Smooth muscle cell (in vitro differentiated cells): ENCODE measurements around the gene RYR3. TPM values are rescaled to one million over a fixed set of nuclear protein-coding genes. Genes with fewer than 3 reads are reported as not detected.

ENCODE experiments used
- DNase-seq: peaks from one replicate; lab custom pipeline; 2025; ENCODE audit not compliant: unreplicated experiment; lab: John Stamatoyannopoulos, UW
- H2AFZ ChIP-seq: fragments of 200-600 bp; sonication (generic); 2 replicates; pipeline ENCODE4 v1.6.0; 2016; ENCODE audit warnings: antibody characterized with exemption, low read depth, mild to moderate bottlenecking
- H3F3A ChIP-seq: fragments of 200-600 bp; sonication (generic); 2 replicates; pipeline ENCODE4 v1.6.0; 2017; ENCODE audit warnings: antibody characterized with exemption, low read depth
- H3K27ac ChIP-seq: fragments of 200-600 bp; sonication (generic); 2 replicates; pipeline ENCODE4 v1.5.1; 2016; ENCODE audit warnings: low read depth, mild to moderate bottlenecking
- H3K27me3 ChIP-seq: fragments of 200-600 bp; sonication (generic); 2 replicates; pipeline ENCODE4 v1.6.1; 2016; ENCODE audit warnings: low read depth, mild to moderate bottlenecking
- H3K36me3 ChIP-seq: fragments of 200-600 bp; sonication (generic); 2 replicates; pipeline ENCODE4 v1.5.1; 2016; ENCODE audit warnings: low read depth
- H3K4me1 ChIP-seq: fragments of 200-600 bp; sonication (generic); 2 replicates; pipeline ENCODE4 v1.5.1; 2016; ENCODE audit warnings: low read depth
- H3K4me2 ChIP-seq: fragments of 200-600 bp; sonication (generic); 2 replicates; pipeline ENCODE4 v1.6.0; 2016; ENCODE audit warnings: mild to moderate bottlenecking
- H3K4me3 ChIP-seq: fragments of 200-600 bp; sonication (generic); 2 replicates; pipeline ENCODE4 v1.5.1; 2016; ENCODE audit warnings: mild to moderate bottlenecking
- H3K79me2 ChIP-seq: fragments of 200-600 bp; sonication (generic); 2 replicates; pipeline ENCODE4 v1.6.0; 2016; ENCODE audit warnings: low read depth, mild to moderate bottlenecking
- H3K9ac ChIP-seq: fragments of 200-600 bp; sonication (generic); 2 replicates; pipeline ENCODE4 v1.6.0; 2016; ENCODE audit warnings: low read depth
- H3K9me3 ChIP-seq: fragments of 200-600 bp; sonication (generic); replicated peaks from 2 replicates; pipeline ENCODE4 v1.5.1; 2016; ENCODE audit warnings: low read depth
- H4K20me1 ChIP-seq: fragments of 200-600 bp; sonication (generic); 2 replicates; pipeline ENCODE4 v1.6.0; 2016; ENCODE audit warnings: low read depth
- WGBS: methylation state at CpG from one replicate; pipeline ENCODE4 v1.1.7; 2016; ENCODE audit warnings: low lambda C conversion rate; 5-methylcytosine and 5-hydroxymethylcytosine counted together
- polyA plus RNA-seq: library from polyadenylated mRNA; unstranded; fragments of >200 nt; fragmentation: Nextera tagmentation; extraction: Ambion mirVana; gene quantifications from 2 replicates; pipeline ENCODE4 v1.2.1, GENCODE V29; 2016
- total RNA-seq: library from RNA; depleted of rRNA; stranded (reverse); fragments of >200 nt; gene quantifications from 2 replicates; pipeline ENCODE4 v1.2.3, GENCODE V29; 2014
- TF ChIP-seq, protein P1 (sequence below): fragments of 200-600 bp; sonication (generic); IDR thresholded peaks from 2 replicates; pipeline ENCODE4 v1.5.1; 2017; ENCODE audit warnings: borderline replicate concordance, mild to moderate bottlenecking, antibody characterized with exemption; ENCODE audit not compliant: insufficient read depth, poor library complexity, severe bottlenecking

Gene RYR3
- total and polyA plus RNA-seq, 2 experiments from 2014 or later: 0.23 to 6.2 TPM

DNA sequence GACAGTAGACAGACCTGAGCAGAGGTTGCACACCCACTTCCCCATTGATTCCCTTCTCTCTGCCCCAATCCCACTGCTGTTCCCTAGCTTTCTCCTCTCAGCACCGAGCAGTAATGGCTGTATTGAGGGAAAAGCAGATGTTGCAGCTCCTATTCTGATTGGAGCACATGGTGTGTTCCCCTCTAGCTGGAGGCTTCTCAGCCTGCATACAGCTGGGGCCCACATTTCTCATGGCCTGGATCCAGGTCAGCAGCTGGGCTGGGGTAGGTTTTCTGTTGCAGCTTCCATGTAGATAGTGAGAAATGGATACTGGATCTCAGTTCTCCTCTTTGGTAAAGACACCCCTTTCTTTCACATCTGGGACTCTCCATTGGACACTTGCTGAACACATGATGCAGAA, 50.1 kb downstream of the RYR3 start:
- H3K9ac ChIP-seq: no peak overlapping the region
- no peaks in the 10 kb centered on the region for H3K79me2 ChIP-seq
- 91% methylated on average over 1 of the region's 1 CpG for WGBS
- no peak overlapping the region for H2AFZ ChIP-seq
- H3K36me3 ChIP-seq: no peaks in the 10 kb centered on the region
- no peaks in the 10 kb centered on the region for H3K9me3 ChIP-seq
- DNase-seq: no peak
- no peak overlapping the region for H3K4me2 ChIP-seq
- H3F3A ChIP-seq: peaks cover 7% of the 10 kb centered on the region
- H3K27ac ChIP-seq: no peak overlapping the region
- peaks cover 12% of the 10 kb centered on the region for H3K4me1 ChIP-seq
- no peak overlapping the region for H3K4me3 ChIP-seq
- H4K20me1 ChIP-seq: no peaks in the 10 kb centered on the region
- TF ChIP-seq, protein P1, sequence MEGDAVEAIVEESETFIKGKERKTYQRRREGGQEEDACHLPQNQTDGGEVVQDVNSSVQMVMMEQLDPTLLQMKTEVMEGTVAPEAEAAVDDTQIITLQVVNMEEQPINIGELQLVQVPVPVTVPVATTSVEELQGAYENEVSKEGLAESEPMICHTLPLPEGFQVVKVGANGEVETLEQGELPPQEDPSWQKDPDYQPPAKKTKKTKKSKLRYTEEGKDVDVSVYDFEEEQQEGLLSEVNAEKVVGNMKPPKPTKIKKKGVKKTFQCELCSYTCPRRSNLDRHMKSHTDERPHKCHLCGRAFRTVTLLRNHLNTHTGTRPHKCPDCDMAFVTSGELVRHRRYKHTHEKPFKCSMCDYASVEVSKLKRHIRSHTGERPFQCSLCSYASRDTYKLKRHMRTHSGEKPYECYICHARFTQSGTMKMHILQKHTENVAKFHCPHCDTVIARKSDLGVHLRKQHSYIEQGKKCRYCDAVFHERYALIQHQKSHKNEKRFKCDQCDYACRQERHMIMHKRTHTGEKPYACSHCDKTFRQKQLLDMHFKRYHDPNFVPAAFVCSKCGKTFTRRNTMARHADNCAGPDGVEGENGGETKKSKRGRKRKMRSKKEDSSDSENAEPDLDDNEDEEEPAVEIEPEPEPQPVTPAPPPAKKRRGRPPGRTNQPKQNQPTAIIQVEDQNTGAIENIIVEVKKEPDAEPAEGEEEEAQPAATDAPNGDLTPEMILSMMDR: no peak
- H3K27me3 ChIP-seq: peaks cover 56% of the 10 kb centered on the region

DNA sequence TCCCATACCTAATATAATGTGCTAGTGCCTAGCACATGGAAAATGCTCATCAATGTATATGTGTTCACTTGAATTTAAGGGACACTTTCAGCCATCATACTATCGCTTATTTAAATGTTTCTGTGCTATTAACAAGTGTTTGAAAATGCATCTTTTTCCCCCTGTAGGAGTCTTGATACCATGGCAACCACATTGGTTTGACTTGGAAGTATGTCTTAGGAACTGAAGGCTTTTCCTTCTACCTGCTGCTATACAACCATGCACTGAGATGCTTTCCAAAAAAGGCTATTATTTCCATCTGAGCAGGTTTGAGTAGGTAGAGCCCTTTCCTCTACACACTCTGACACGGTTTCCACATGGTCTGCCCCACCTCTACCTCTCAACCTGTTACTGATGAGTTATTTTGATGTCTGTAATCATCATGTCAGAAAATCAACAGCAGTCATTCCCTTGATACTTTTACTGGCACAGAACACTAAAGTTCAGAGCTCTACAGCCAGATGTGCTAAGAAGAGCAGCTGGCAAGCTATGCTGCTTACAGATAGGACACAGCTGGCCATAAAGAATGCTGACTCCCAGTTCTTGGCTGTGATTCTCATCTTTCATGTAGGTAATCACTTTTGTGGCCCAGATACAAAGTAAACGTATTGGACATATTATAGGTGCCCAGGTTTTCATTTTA, 59.3 kb downstream of the RYR3 start:
- no peaks in the 10 kb centered on the region for H3K36me3 ChIP-seq
- H3K4me3 ChIP-seq: no peak overlapping the region
- DNase-seq: no peak
- 86% methylated on average over 3 of the region's 3 CpGs for WGBS
- H3K79me2 ChIP-seq: no peaks in the 10 kb centered on the region
- H3K27me3 ChIP-seq: peaks cover 7% of the 10 kb centered on the region
- no peak overlapping the region for H3K9ac ChIP-seq
- no peaks in the 10 kb centered on the region for H3K9me3 ChIP-seq
- TF ChIP-seq, protein P1: no peak
- no peaks in the 10 kb centered on the region for H3F3A ChIP-seq
- H3K4me1 ChIP-seq: no peaks in the 10 kb centered on the region
- H2AFZ ChIP-seq: no peak overlapping the region
- no peaks in the 10 kb centered on the region for H4K20me1 ChIP-seq
- H3K4me2 ChIP-seq: no peak overlapping the region
- H3K27ac ChIP-seq: no peak overlapping the region

DNA sequence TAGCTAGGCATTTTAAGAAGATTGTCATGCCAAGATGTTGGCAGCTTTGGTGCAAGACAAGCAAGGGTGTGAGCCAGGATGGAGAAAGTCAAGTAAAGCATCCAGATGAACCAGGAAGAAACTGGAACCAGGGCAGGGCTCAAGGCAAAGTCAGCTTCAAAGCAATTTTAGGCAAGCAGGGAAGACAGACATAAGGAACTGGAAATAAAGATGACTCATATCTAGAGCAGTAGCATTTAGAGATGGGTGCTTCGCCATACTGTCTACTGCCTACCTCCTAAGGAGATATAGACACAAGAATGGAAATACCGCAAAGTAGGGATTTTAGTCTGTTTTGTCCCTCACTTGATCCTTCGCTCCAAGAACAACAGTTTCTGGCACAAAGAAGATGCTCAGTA, 59.9 kb downstream of the RYR3 start:
- 88% methylated on average over 3 of the region's 3 CpGs for WGBS
- Histone ChIP-seq H3K27me3 (peaks cover 7% of the 10 kb centered on the region), H3K9ac (no peak overlapping the region)

DNA sequence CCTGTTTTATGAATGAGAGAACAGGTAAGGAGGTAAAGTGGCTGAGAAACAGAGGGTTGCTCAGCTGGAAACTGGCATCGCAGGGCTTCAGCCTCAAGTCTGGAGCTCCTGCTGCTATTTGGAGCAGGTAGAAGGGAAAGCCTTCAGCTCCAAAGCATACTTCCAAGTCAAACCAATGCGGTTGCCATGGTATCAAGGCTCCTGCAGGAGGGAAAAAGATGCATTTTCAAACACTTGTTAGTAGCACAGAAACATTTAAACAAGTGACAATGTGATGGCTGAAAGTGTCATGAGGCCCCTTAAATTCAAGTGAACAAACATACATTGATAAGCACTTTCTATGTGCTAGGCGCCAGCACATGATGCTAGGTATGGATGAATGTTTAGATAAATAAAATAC, 60.4 kb downstream of the RYR3 start:
- DNase-seq: no peak
- Histone ChIP-seq H4K20me1 (no peaks in the 10 kb centered on the region), H2AFZ (no peak overlapping the region), H3K9me3 (no peaks in the 10 kb centered on the region), H3K79me2 (no peaks in the 10 kb centered on the region), H3K27me3 (peaks cover 7% of the 10 kb centered on the region), H3K4me2 (no peak overlapping the region), H3K4me1 (no peaks in the 10 kb centered on the region), H3K27ac (no peak overlapping the region), H3K4me3 (no peak overlapping the region), H3F3A (no peaks in the 10 kb centered on the region), H3K36me3 (no peaks in the 10 kb centered on the region), H3K9ac (no peak overlapping the region)
- TF ChIP-seq, protein P1: no peak
- WGBS: 96% methylated on average over 3 of the region's 3 CpGs

More for the DNA sequence above, 59.9 kb downstream of the RYR3 start:
- Histone ChIP-seq H3K4me2 (no peak overlapping the region), H4K20me1 (no peaks in the 10 kb centered on the region), H3K79me2 (no peaks in the 10 kb centered on the region), H3K4me1 (no peaks in the 10 kb centered on the region), H3F3A (no peaks in the 10 kb centered on the region), H3K27ac (no peak overlapping the region), H3K4me3 (no peak overlapping the region), H3K36me3 (no peaks in the 10 kb centered on the region), H2AFZ (no peak overlapping the region), H3K9me3 (no peaks in the 10 kb centered on the region)
- no peak for DNase-seq
- TF ChIP-seq, protein P1: no peak
